Astrocyte of the cerebellum (primary cell): ENCODE measurements around the gene SHISAL1.

ENCODE experiments used
- DNase-seq: peaks from one replicate; pipeline ENCODE4 v3.0.0-alpha.2; 2011; ENCODE audit warnings: low read depth
- H3K4me3 ChIP-seq: 2 replicates; pipeline ENCODE4 v1.5.1; 2011; ENCODE audit warnings: mild to moderate bottlenecking, low read depth, low read length, moderate library complexity
- CTCF ChIP-seq: IDR thresholded peaks from 2 replicates; pipeline ENCODE4 v1.5.1; 2012; ENCODE audit warnings: low read length, low read depth, moderate library complexity, mild to moderate bottlenecking; ENCODE audit errors: missing control alignments
- in situ Hi-C: cut with HindIII; loops from 2 replicates; pipeline ENCODE4 v1.10.0; 2017; ENCODE audit warnings: low sequenced_read_pairs

Gene SHISAL1

GRCh38 chr22:44247923-44248892, 64.5 kb downstream of the SHISAL1 start:
- DNase-seq, result no peak
- no peak overlapping the region for H3K4me3 ChIP-seq
- no peak for TF ChIP-seq CTCF
- in situ Hi-C loops, result no loop called here

- no peak overlapping the region for H3K4me3 ChIP-seq
- TF ChIP-seq CTCF, result no peak
- DNase-seq, result no peak
- in situ Hi-C loops, result no loop called here
These were observed 65.4 kb downstream of the SHISAL1 start for GRCh38 chr22:44247346-44247745.

- in situ Hi-C loops, result no loop called here
- DNase-seq, result no peak
- H3K4me3 ChIP-seq, result no peak overlapping the region
- no peak for TF ChIP-seq CTCF
These were observed 66.0 kb downstream of the SHISAL1 start for GRCh38 chr22:44246615-44247326.

DNA sequence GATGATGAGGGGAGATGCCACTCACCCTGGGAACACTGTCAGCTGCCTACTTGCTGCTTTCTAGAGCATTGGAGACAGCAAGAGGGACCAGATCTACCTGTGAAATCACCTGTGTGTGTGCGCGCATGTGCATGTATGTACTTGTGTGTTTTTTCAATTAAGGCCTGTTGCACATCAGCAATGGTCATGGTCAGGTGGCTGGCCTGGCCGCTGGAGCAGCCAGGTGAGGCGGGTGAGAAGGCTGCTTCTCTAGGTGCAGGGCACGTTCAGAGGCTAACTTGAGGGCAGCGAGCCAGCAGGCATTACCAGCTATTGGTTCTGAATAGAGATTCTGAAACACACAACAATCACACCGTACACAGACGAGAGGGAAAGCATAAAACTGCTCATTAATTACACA, 66.9 kb downstream of the SHISAL1 start:
- no peak for TF ChIP-seq CTCF
- in situ Hi-C loops, result no loop called here
- no peak overlapping the region for H3K4me3 ChIP-seq
- DNase-seq, result no peak

DNA sequence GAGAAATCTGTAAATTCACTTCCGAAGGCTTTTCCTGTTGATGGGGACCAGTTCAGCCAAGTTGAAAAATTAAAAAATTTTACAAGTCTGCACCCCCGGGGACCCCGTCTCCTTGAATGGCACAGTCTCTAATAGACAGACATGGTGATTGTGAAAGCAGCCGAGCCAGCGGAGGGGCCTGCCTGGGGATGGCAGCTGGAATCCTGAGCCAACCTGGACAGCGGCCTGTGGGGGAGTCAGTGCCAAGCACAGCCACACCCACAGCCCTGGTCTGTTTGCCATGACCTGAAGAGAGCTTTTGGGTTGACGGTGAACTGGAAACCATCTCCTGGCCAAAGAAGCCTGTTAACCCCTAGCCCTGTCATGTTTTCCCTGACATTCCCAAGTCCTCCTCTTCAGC, 67.3 kb downstream of the SHISAL1 start:
- TF ChIP-seq CTCF, result no peak
- in situ Hi-C loops, result no loop called here
- no peak for DNase-seq
- H3K4me3 ChIP-seq, result no peak overlapping the region

- no peak for TF ChIP-seq CTCF
- H3K4me3 ChIP-seq, result no peak overlapping the region
- DNase-seq, result no peak
- in situ Hi-C loops, result no loop called here
These were observed 68.4 kb downstream of the SHISAL1 start for GRCh38 chr22:44244265-44244822.
